Left lobe of liver (tissue), 2 donors: ENCODE data around the gene ESPNL. TPM values are rescaled to one million over a fixed set of nuclear protein-coding genes. Genes with fewer than 3 reads are reported as not detected.

Experiments
- ATAC-seq: fragments of 200-7000 bp; cut with Tn5 transposase; one replicate; pipeline ENCODE4 v1.9.1; 2020; ENCODE audit warnings: mild to moderate bottlenecking, moderate library complexity
- DNase-seq: peaks from one replicate; pipeline ENCODE4 v3.0.0-alpha.2; 2020; ENCODE audit warnings: low spot score
- total RNA-seq: library from RNA; stranded (reverse); gene quantifications from one replicate; pipeline ENCODE4 v1.2.1, GENCODE V29; 2021
- donor health status: DM: no; HTN: no; CAD: no; lungs with moderate emphysema.
- donor health status: DM: no; HTN: yes; CAD: no.

ESPNL gene
- total RNA-seq, 1 donor from 2014 or later: 1.7 TPM

DNA sequence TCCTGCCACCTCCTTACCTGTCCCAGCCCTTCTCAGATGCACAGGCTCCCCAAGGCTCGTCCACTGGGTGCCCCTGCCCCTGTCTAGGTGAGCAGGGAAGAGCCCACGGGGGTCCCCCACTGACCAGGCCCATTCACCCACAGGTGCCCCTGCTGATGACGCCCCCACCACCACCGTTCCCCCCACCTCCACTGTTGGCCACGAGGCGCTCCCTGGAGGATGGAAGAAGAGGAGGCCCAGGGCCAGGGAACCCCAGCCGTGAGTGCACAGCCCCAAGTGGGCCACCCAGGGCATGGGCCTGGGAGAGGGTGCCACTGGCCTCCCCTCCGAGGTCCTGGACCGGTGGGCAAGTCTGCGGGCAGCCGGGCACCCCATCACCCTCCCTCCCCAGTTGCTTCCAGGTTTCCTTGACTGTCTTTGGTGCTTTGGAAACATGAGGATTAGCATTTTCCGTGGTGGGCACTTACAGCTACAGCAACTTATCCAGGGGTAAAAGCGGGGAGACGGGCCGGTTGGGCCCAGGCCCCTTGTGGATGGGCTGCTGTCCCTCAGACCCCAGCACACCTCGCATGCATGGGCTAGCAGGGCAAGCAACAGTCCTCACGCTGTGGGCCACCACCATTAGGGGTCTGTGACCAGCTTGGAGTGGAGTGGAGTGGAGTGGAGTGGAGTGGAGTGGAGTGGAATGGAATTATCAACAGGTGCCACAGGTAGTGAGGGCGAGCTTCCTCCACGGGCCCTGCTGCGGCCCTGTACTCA lies 25.2 kb downstream of the ESPNL start:
- DNase-seq: no peak
- no peak for ATAC-seq

DNA sequence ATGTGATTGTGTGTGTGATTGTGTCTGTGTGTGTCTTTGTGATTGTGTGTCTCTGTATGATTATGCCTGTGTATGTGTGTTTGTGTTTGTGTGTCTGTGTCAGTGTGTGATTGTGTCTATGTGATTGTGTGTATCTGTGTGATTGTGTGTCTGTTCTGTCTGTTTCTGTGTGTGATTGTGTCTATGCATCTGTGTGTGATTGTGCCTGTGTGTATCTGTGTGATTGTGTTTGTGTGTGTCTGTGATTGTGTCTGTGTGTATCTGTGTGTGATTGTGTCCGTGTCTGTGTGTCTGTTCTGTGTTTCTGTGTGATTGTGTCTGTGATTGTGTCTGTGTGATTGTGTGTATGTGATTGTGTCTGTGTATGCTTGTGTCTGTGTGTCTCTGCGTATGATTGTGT lies 26.2 kb downstream of the ESPNL start:
- ATAC-seq: no peak

DNA sequence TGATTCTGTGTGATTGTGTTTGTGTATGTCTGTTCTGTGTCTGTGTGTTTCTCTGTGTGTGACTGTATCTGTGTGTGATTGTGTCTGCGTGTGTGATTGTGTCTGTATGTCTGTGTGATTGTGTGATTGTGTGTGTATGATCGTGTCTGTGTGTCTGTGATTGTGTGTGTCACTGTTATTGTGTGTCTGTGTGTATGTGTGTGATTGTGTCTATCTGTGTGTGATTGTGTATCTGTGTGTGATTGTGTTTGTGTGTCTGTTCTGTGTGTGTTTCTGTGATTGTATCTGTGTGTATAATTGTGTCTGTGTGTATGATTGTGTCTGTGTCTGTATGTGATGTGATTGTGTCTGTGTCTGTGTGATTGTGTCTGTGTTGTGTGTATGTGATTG lies 26.6 kb downstream of the ESPNL start:
- ATAC-seq: no peak
- DNase-seq: no peak

More for the DNA sequence above, 26.2 kb downstream of the ESPNL start:
- DNase-seq: no peak

DNA sequence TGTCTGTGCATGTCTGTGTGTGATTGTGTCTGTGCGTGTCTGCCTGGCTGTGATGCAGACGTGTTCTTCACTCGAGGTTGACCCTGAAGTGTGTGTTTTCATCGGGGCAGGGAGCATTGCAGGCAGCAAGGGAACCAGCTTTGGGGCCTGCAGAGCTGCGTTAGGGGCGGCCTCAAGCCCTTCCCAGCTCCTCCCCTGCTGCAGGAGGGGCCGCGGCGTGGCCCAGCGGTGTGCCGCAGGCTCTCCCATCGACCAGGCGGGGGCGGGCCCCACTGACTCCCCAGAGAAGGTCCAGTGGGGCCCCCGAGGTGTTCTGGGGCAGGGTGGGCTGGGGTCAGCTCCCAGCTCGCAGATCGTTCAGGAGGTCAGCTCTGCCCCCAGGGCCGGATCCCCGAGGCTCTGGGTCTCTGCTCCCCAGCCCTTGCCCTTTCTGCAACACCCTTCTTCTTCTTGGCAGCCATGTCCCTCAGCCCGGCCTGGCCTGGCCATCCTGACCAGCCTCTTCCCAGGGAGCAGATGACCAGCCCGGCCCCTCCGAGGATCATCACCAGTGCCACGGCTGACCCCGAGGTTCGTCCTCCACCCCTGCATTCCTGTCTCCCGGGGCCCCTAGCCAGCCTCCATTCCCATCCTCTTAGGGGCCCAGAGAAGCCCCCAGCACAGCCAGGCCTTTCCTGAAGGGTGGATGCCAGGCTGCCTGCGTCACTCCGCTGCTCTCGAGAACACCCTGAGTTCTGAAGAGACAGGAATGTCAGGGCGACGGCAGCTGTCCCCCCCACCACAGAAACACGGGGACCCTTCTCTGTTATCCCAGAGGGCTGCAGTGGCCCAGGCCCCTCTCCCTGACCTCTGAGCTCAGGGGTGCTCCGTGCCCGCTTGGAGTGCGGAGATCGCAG lies 27.3 kb downstream of the ESPNL start:
- ATAC-seq: no peak
- no peak for DNase-seq

DNA sequence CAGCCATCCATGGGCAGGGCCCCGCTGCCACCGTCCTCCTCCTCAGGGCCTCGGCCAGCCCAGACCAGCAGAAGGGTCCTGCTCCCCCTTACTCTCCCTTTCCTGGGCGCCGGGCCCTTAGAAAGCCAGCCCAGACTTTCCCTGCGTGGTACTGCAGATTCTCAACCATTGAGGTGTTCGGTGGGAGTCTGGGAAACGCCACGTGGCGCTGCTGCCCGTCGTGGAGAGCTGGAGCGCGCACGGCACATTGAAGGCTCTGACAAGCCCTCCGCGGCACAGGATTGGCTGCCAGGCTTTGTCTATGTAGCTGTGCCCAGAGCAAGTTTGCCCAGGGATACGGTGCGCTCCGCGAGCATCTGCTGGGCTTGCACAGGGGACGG lies 27.9 kb downstream of the ESPNL start:
- DNase-seq: no peak
- ATAC-seq: no peak

DNA sequence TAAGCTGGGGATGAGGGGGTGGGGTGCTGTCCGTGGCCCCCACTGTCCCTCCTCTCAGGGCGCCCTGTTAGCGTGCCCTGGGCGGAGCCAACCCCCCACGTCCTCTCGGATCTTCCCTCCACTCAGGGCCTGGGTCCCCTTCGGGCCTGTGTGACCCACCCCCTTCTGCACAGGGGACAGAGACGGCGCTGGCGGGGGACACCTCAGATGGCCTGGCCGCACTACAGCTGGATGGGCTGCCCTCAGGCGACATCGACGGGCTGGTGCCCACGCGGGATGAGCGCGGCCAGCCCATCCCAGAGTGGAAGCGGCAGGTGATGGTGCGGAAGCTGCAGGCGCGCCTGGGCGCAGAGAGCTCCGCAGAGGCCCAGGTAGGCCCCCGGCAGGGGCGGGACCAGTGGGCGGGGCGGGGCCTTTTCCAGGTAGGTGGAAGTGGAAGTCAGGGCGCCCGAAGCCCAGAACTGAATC lies 28.4 kb downstream of the ESPNL start:
- no peak for ATAC-seq
- DNase-seq: no peak

DNA sequence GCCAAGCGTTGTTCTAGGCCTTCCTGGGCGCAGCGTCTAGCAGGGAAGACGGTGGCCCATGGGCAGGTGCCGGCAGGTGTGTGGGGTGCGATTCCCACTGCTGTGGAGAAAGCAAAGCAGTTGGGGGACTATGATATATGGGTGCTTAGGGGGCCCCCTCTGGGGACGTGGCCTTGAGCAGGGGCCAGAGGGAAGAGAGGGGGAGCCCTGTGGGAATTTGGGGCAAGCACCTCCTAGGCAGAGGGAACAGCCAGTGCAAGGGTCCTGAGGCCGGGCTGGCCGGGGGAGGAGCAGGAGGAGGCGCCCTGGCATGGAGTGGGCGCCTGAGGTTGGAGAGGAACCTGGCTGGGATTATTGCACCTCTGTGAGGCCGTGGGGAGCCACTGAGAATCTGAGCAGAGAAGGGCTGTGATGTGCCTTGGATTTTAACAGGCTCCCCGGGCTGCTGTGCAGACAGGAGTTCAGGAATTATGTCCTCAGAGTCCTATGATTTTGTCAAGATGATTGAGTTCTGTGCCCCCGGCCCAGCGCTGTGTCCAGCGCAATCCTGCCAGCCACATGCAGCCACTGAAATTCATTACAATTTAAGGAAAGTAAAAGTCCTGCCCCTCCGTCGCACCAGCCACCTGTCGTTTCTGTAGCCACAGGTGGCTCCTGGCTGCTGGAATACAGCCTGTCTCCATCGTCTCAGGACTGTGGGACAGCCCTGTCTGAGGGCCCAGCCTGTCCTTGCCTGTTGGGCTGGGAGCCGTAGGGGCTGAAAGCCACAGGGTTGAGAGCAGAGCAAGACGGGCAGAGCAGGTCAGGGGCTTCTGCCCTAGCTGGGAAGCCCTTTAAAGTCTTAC lies 29.2 kb downstream of the ESPNL start:
- ATAC-seq (no peak), DNase-seq (no peak)

DNA sequence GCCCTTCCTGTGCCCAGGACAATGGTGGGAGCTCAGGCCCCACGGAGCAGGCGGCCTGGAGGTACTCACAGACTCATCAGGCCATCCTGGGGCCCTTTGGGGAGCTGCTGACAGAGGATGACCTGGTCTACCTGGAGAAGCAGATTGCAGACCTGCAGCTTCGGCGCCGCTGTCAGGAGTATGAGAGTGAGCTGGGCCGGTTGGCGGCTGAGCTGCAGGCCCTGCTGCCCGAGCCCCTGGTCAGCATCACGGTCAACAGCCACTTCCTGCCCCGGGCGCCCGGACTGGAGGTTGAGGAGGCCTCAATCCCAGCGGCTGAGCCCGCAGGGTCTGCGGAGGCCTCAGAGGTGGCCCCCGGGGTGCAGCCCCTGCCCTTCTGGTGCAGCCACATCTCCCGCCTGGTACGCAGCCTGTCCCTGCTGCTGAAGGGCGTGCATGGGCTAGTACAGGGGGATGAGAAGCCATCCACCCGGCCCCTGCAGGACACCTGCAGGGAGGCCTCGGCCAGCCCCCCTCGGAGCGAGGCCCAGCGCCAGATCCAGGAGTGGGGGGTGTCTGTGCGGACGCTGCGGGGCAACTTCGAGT lies 30.1 kb downstream of the ESPNL start:
- no peak for DNase-seq
- ATAC-seq: no peak

DNA sequence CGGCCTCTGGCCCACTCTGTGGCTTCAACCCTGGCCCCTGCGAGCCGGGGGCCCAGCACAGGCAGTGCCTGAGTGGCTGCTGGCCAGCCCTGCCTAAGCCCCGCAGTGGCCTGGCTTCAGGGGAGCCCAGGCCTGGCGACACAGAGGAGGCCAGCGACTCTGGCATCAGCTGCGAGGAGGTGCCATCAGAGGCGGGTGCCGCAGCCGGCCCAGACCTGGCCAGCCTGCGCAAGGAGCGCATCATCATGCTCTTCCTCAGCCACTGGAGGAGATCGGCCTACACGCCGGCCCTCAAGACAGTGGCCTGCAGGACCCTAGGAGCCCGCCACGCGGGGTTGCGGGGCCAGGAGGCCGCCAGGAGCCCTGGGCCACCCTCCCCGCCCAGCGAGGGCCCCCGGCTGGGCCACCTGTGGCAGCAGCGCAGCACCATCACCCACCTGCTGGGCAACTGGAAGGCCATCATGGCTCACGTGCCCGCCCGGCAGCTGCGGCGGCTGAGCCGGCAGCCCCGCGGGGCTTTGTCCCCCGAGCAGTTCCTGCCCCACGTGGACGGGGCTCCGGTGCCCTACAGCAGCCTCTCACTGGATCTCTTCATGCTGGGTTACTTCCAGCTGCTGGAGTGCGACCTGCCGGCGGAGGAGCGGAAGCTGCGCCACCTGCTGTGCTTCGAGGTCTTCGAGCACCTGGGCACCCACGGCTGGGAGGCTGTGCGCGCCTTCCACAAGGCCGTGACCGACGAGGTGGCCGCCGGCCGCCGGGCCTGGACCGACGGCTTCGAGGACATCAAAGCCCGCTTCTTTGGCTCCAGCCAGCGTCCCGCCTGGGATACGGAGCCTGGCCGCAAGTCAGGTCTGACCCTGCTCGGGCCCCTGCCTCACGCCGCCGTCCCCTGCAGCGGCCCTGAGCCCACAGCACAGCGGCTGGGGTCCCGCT lies 30.8 kb downstream of the ESPNL start:
- no peak for ATAC-seq
- DNase-seq: no peak

DNA sequence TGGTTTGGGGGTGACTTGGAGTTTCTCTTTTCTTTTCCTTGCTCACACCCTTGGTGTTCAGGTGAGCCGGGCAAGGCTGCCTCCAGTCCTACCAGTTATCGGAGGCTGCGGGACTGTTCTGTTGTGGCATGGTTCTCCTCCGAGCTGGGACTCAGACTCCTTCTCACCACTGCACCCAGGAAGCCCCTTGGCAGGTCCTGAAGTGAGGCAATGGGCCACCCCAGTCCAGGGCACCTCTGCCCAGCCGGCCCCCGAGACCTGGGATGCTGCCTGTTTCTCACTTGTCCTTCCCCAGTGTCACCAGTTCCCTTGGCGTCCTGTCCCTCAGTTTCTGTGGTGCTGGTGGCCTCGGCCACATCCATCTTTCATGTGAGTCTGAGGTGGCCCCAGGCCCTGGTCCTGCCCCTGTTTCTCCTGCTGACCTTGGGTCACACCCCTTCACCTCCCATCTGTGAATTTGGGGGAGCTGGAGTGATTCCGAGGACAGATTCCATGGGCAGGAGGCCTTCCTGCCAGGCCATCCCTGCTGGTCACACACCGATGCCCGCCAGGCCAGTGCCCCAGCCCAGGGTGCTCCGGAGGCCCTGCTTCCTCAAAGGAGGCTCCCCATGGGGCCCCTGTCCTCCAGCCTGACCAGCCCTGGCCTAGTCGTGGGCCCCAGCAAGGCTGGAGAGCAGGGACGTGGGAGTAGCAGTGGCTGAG lies 31.8 kb downstream of the ESPNL start:
- DNase-seq (no peak), ATAC-seq (no peak)

DNA sequence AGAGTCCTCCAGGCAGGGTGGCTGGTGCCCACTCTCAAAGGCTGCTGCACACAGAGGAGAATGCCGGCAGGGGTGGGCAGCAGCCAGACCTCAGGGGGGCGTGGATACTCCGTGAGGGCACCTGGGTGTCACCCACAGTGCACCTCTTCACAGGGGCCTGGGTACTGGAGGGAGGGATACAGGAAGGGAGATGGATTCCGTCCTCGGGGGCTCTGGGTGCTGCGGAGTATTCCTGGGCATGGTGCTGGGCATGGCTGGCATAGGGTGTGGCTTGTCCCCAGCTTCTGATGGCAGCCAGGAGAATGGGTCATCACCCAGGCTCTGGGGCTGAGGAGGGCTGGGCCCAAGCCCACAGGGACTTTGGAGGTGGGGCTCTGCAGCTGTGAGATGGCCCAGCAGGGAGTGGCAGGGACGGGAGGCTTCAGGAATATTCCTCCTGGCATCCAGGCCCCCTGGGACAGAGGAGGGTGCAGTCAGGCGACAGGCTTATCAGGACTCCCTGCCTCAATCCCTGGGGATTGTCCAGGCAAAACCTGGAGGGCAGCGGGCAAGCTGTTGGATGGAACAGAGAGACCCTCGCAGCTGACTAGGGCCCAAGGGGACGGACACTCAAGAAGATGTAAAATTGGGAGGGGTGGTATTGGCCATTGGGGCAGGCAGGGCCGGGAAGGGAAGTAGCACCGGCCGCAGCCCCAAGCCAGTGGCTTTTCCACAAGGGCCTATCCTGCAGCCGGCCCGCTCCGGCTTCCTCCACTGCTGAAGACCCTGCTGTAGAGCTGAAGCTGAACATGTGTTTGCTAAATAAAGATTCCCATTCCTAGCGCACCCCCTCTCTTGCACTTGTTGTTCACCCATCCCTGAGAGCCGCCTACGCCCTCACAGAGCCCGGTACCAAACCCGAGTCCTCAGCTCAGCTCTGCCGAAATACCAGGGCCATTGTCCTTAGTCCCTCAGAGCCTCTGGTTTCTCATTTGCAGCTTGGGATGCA lies 32.6 kb downstream of the ESPNL start:
- no peak for ATAC-seq
- DNase-seq: no peak

DNA sequence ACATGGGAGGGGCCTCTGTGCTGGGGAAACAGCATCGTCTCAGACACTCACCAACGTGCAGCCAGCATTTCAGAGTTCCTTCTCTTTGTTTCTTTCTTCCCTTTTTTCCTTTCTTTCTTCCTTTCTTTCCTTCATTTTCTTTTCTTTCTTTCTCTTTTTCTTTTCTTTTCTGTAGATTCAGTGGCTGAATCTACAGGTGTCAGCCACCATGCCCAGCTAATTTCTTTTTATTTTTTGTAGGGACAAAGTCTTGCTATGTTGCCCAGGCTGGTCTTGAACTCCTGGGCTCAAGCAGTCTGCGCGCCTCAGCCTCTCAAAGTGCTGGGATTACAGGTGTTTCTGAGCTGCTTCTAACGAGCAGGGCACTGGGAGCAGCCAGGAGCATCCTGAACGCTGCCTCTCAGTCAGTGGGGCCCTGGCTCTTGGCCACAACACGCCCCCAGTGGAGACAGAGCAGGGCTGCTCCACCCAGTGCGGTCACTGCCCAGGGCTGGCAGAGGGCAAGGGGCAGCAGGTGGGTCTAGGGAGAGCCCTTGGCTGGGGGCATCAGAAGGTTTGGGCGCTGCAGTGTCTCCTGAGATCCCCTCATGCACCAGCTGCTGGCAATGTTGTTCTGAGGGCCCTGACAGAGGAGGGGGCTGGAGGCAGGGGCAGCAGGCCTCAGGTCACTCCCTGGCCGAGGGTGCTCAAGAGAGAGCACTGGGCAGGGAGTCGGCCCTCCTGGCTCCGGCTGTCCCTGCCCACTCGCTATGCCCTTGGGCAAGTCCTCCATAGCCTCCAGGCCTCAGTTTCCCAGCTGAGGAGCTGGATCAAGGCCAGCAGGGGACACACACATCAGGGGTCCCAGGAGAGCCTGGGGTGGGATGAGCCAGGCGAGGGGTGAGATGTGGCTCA lies 33.6 kb downstream of the ESPNL start:
- DNase-seq: no peak
- ATAC-seq: no peak

DNA sequence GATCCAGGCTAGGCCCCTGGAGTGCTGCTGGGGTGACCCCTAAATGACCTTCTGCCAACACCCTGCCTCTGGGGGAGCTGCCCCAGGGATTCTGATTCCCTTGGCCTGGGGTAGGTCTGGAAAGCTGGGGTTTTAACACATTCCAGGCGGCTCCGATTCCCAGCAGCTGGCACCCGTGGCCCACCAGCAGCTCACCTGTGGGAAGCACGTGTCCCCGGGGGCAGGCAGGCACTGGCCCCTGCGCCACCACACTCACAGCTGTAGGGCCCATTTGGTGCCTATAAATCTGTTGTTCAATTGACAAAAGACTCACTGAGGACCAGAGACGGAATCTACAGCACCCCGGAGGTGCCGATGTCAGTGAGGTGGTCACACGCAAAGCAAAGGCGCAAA lies 34.2 kb downstream of the ESPNL start:
- ATAC-seq (no peak), DNase-seq (no peak)

DNA sequence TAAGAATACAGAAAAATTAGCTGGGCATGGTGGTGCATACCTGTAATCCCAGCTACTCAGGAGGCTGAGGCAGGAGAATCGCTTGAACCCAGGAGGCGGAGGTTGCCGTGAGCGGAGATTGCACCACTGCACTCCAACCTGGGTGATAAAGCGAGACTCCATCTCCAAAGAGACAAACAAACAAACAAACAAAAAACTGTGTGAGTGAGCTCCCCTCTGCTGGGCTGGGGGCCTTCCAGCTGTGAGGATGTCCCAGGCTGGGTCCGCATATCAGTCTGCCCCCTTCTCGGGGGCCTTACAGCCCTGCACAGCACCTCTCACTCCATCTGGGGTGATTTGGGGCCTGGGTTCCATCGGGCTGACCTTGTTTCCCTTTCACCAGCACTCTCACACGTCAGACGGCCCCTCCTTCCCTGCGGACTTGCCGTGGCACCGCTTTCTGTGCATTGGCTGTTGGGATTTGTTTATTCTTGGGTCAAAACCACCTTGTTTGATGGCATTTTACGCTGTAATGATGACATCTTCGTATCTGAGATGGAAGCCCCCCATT lies 35.5 kb downstream of the ESPNL start:
- ATAC-seq: no peak
- DNase-seq: no peak

DNA sequence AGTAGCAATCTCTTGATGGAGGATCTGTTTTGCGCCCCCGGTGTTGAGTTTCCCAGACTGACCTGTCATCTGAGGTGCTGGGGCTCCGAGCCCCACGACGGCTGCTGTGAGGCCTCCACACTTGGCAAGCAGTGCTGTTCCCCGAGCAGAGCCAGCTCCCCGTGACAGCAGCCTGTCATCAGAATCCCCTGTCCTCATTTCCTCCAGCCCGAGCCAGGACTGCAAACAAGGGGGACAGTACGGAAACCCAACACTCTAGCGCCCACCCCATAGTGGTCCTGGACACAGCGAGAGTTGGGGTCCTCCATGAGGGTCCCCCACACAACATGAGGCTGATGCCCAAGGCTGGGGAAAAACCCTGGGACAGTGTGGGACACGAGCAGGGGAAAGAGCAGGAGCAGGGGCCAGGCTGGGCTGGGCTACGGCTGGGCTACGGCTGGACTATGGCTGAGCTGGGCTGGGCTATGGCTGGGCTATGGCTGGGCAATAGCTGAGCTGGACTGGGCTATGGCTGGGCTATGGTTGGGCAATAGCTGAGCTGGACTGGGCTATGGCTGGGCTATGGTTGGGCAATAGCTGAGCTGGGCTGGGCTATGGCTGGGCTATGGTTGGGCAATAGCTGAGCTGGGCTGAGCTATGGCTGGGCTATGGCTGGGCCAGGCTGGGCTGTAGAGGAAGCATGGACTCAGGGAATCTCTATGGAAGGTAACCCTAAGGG lies 36.8 kb downstream of the ESPNL start:
- peak; percentile 86 for ATAC-seq
- DNase-seq: peak; percentile 85

DNA sequence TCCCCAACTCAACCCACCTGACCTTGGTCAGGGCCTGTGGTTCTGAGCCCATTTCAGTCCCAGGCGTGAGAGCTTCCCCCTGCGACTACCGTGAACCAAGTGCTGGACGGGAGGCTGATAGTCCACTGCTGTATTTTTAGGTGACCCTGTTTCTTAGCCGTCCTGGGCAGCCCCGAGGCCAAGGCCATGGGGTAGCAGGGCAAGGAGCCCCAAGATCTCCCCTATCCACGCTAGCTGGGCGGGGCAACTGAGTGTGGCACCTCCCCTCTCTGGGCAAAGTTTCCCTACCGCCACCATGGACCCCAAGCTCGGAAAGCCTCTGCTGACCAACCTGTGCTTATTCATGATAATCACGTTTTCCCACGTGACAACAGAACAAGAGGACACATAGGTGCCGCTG lies 37.7 kb downstream of the ESPNL start:
- no peak for DNase-seq

More for the DNA sequence above, 37.7 kb downstream of the ESPNL start:
- ATAC-seq: no peak
